ENCODE data around the gene LCN2.

LCN2 gene

DNA sequence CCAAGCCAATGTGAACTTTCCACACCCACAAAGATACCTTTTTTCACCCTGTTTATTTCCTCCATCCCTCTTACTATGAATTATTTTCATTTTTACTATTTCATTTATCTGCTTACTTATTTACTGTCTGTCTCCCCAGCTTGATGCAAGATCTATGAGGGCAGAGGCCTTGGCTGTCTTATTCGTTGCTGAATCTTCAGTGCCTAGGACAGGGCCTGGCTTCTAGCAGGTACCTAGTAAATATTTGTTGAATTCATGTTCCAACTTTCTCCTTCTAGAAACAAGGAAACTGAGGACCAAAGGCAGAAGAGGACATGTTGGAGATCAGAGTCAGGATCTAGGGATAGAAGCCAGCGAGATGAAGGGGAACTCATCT, 53.4 kb downstream of the LCN2 start:
- Histone ChIP-seq H3K4me1 (ENCODE audit: low read length) (0 out of 2 replicates have a peak, but pooled peaks cover 3% of the 10 kb centered on the region), H3K27me3 (replicated peaks; ENCODE audit: insufficient read depth, low read length) (peaks cover 30% of the 10 kb centered on the region), H3K4me2 (ENCODE audit: low read depth, low read length) (peak overlapping the region; percentile 46; the same call in 1 of the 2 replicates), H3F3A (ENCODE audit: insufficient read depth, low read length) (no peaks in the 10 kb centered on the region), H3K27ac (ENCODE audit: low read length) (no peak overlapping the region), H4K20me1 (ENCODE audit: insufficient read depth, low read length) (no peaks in the 10 kb centered on the region), H3K36me3 (replicated peaks; ENCODE audit: insufficient read depth, low read length) (no peaks in the 10 kb centered on the region), H3K4me3 (ENCODE audit: low read length) (no peak overlapping the region), H3K9me2 (replicated peaks; ENCODE audit: insufficient read depth, low read length) (no peaks in the 10 kb centered on the region), H3K9ac (ENCODE audit: low read length) (no peak overlapping the region), H3K79me2 (ENCODE audit: low read length) (no peaks in the 10 kb centered on the region), H3K9me3 (replicated peaks; ENCODE audit: insufficient read depth, low read length) (no peaks in the 10 kb centered on the region), H2AFZ (ENCODE audit: low read length) (peak overlapping the region; percentile 43; the same call in 1 of the 2 replicates)
- DNase-seq: no peak
- TF ChIP-seq EZH2phosphoT487 (IDR thresholded peaks at IDR 0.05; ENCODE audit: low read length) (no peak), EZH2 (optimal IDR thresholded peaks at IDR 0.05; ENCODE audit: low read depth, low read length) (no peak)
- TF ChIP-seq, protein P1, sequence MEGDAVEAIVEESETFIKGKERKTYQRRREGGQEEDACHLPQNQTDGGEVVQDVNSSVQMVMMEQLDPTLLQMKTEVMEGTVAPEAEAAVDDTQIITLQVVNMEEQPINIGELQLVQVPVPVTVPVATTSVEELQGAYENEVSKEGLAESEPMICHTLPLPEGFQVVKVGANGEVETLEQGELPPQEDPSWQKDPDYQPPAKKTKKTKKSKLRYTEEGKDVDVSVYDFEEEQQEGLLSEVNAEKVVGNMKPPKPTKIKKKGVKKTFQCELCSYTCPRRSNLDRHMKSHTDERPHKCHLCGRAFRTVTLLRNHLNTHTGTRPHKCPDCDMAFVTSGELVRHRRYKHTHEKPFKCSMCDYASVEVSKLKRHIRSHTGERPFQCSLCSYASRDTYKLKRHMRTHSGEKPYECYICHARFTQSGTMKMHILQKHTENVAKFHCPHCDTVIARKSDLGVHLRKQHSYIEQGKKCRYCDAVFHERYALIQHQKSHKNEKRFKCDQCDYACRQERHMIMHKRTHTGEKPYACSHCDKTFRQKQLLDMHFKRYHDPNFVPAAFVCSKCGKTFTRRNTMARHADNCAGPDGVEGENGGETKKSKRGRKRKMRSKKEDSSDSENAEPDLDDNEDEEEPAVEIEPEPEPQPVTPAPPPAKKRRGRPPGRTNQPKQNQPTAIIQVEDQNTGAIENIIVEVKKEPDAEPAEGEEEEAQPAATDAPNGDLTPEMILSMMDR (IDR thresholded peaks at IDR 0.05; ENCODE audit: low read length): no peak
